ENCODE data around the gene LBHD1. TPM values are rescaled to one million over a fixed set of nuclear protein-coding genes. Genes with fewer than 3 reads are reported as not detected.
"Not testable (repeated sequence)": the region's sequence is repeated elsewhere in the genome, so short reads cannot be mapped to it uniquely, and the experiment has no call there.

Gene LBHD1
- total and polyA plus RNA-seq, 2 donors, result 4.0 to 14.0 TPM

DNA sequence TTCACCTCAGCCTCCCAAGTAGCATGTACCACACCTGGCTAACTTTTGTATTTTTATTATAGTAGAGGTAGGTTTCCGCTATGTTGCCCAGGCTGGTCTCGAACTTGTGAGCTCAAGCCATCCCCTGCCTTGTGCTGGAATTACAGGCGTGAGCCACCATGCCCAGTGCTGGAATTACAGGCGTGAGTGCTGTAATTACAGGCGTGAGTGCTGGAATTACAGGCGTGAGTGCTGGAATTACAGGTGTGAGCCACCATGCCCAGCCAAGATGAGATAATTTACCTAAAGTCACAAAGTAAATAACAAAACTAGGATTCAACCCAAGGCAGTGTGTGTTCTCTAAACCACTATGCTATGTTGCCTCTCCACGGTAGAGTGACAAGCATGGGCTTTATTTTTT, 10.5 kb upstream of the LBHD1 start:
- Histone ChIP-seq H3K4me3 (ENCODE audit: low read length in 2 of 2) (no peak overlapping the region), H3K4me1 (ENCODE audit: control insufficient read depth in 2 of 2, insufficient read depth in 2 of 2, low read length in 2 of 2) (peaks cover 7 to 21% of the 10 kb centered on the region in 2 donors), H3K27me3 (ENCODE audit: control insufficient read depth in 2 of 2, insufficient read depth in 1 of 2, low read length in 1 of 2) (peaks cover 5 to 12% of the 10 kb centered on the region in 2 donors), H3K9me3 (ENCODE audit: control insufficient read depth in 2 of 2, insufficient read depth in 1 of 2, low read length in 1 of 2) (no peaks in the 10 kb centered on the region), H3K27ac (ENCODE audit: low read depth in 1 of 2, low read length in 1 of 2) (no peak overlapping the region), H3K36me3 (ENCODE audit: control insufficient read depth in 2 of 2, insufficient read depth in 2 of 2, low read length in 1 of 2) (peaks cover 2 to 4% of the 10 kb centered on the region in 2 donors)
- no peak for DNase-seq (ENCODE audit: low read depth in 6 of 9, low spot score in 9 of 9)
- WGBS, result 97% methylated on average over 7 of the region's 7 CpGs

DNA sequence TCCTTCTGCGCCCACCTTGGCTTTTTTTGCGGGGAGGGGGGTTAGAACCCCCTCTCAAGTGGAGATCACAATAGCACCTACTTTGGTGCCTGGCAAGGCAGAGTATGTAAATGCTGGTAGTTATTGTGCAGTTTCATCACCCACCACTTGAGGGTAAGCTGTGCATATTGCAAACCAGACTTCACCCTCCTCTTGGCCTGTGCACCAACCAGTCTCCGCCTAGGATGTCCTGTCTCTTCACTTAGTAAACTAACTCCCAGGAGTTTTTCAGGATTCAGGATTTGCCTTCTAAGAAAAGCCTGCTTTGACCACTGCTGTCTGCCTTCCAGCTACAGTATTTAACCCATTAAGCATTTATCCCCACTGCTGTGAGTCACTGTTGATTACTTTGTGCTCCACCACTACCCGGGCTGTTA, 8.8 kb upstream of the LBHD1 start:
- Histone ChIP-seq H3K36me3 (ENCODE audit: control insufficient read depth in 2 of 2, insufficient read depth in 2 of 2, low read length in 1 of 2) (peaks cover 17 to 19% of the 10 kb centered on the region in 2 donors), H3K4me3 (ENCODE audit: low read length in 2 of 2) (no peak overlapping the region), H3K27me3 (ENCODE audit: control insufficient read depth in 2 of 2, insufficient read depth in 1 of 2, low read length in 1 of 2) (no peaks in the 10 kb centered on the region), H3K27ac (ENCODE audit: low read depth in 1 of 2, low read length in 1 of 2) (no peak overlapping the region), H3K9me3 (ENCODE audit: control insufficient read depth in 2 of 2, insufficient read depth in 1 of 2, low read length in 1 of 2) (no peaks in the 10 kb centered on the region), H3K4me1 (ENCODE audit: control insufficient read depth in 2 of 2, insufficient read depth in 2 of 2, low read length in 2 of 2) (peaks cover 7 to 24% of the 10 kb centered on the region in 2 donors)
- 79% methylated on average over 4 of the region's 4 CpGs for WGBS
- peak in 6 of 9 donors; percentile 36 to 81 (median 54) for DNase-seq (ENCODE audit: low read depth in 6 of 9, low spot score in 9 of 9)

DNA sequence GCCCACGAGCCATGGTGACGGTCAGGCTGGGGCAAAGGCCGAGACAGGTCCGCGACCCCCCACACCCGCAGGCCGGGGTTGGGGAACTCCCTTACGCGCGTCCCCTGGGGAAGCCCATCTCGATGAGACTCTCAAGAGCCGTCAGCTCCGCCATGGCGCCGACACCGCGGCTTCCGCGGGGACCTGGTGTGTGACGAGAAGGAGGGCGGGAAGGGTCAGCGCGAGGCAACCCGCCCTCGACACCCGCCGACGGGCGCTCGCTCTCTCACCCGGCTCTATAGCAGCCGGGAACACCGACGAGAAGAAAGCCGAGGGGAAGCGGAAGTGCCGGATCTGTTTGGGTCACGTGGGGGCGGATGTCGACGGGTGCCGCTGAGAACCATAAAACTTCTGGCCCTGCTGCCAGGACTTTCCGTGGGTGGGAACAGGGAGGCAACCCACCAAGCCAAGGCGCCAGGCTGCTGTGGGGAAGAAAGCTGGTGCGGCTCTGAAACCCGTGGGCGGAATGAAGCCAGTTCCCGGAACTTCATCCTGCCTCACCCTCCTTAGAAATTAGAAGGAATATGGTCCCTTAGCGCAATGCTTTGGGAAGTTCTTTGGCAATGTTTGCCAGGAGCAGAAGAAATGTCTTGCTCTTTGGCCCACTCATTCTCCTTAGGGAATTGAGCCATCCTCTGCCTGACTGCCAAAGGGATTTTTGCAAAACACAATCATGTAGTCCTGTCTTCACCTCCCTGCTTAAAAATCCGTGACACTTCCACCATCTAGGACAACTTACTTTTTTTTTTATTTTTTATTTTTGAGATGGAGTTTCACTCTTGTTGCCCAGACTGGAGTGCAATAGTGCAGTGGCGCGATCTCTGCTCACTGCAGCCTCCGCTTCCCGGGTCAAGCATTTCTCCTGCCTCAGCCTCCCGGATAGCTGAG, 7.0 kb upstream of the LBHD1 start, which contains the start of gene UBXN1:
Gene UBXN1, minus strand, starts transcription at position 304 of the 927 bp plus-strand sequence. Its CDS starts 150 bp downstream, at position 154.
- H3K27ac ChIP-seq (ENCODE audit: low read depth in 1 of 2, low read length in 1 of 2), result peak within 1 kb of the TSS; percentile 83 to 87
- H3K36me3 ChIP-seq (ENCODE audit: control insufficient read depth in 2 of 2, insufficient read depth in 2 of 2, low read length in 1 of 2), result peaks cover 19 to 31% of the 10 kb centered on the region in 2 donors
- no peaks in the 10 kb centered on the region for H3K9me3 ChIP-seq (ENCODE audit: control insufficient read depth in 2 of 2, insufficient read depth in 1 of 2, low read length in 1 of 2)
- peak within 1 kb of the TSS; percentile 56 to 99 for H3K4me3 ChIP-seq (ENCODE audit: low read length in 2 of 2)
- peak; percentile 56 to 92 (median 82) for DNase-seq (ENCODE audit: low read depth in 6 of 9, low spot score in 9 of 9)
- H3K27me3 ChIP-seq (ENCODE audit: control insufficient read depth in 2 of 2, insufficient read depth in 1 of 2, low read length in 1 of 2), result no peaks in the 10 kb centered on the region
- WGBS, result 11% methylated on average over 55 of the region's 55 CpGs
- H3K4me1 ChIP-seq (ENCODE audit: control insufficient read depth in 2 of 2, insufficient read depth in 2 of 2, low read length in 2 of 2), result peaks cover 7 to 24% of the 10 kb centered on the region in 2 donors

DNA sequence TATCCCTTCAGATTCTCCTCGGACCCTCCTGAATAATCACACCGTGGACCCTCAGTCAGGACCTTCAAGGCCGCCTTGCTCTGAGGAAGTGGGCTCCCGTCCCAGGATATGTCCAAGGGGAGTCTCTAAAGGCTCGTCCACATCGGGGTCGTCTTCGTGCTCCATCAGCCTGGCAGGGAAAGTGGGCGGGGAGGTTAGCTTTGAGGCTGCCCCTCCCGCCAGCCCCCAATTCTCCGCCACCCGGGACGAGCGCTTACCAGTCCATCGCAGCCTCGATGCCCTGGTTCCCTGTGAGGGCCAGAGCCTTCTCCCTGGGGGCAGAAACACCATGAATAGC, 6.3 kb upstream of the LBHD1 start:
- H3K4me3 ChIP-seq (ENCODE audit: low read length in 2 of 2), result peak overlapping the region; percentile 56 to 99
- peaks cover 7 to 24% of the 10 kb centered on the region in 2 donors for H3K4me1 ChIP-seq (ENCODE audit: control insufficient read depth in 2 of 2, insufficient read depth in 2 of 2, low read length in 2 of 2)
- peak overlapping the region; percentile 83 to 87 for H3K27ac ChIP-seq (ENCODE audit: low read depth in 1 of 2, low read length in 1 of 2)
- no peak for DNase-seq (ENCODE audit: low read depth in 6 of 9, low spot score in 9 of 9)
- peaks cover 19 to 36% of the 10 kb centered on the region in 2 donors for H3K36me3 ChIP-seq (ENCODE audit: control insufficient read depth in 2 of 2, insufficient read depth in 2 of 2, low read length in 1 of 2)
- no peaks in the 10 kb centered on the region for H3K9me3 ChIP-seq (ENCODE audit: control insufficient read depth in 2 of 2, insufficient read depth in 1 of 2, low read length in 1 of 2)
- 6% methylated on average over 16 of the region's 16 CpGs for WGBS
- no peaks in the 10 kb centered on the region for H3K27me3 ChIP-seq (ENCODE audit: control insufficient read depth in 2 of 2, insufficient read depth in 1 of 2, low read length in 1 of 2)

DNA sequence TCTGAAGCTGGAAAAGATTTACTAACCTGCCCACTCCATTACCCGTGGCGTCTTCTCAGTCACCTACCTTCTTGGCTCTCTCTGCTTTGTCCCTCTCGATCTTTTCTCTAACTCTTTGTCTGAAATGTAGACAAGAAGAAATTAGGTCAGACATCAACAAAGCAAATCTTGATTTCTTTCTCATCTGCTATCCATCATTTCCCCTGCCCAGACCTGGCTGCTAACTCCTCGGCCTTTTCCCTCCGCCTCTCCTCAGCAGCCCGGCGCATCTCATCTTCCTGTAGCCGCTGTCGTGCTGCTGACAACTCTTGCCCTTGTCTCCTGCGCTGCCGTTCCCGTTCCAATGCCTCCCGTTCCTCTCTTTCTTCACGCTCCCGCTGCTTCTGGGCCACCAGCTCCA, 5.6 kb upstream of the LBHD1 start:
- H3K9me3 ChIP-seq (ENCODE audit: control insufficient read depth in 2 of 2, insufficient read depth in 1 of 2, low read length in 1 of 2), result no peaks in the 10 kb centered on the region
- H3K4me3 ChIP-seq (ENCODE audit: low read length in 2 of 2), result peak overlapping the region; percentile 56 to 99
- H3K4me1 ChIP-seq (ENCODE audit: control insufficient read depth in 2 of 2, insufficient read depth in 2 of 2, low read length in 2 of 2), result peaks cover 8 to 30% of the 10 kb centered on the region in 2 donors
- peaks cover 19 to 41% of the 10 kb centered on the region in 2 donors for H3K36me3 ChIP-seq (ENCODE audit: control insufficient read depth in 2 of 2, insufficient read depth in 2 of 2, low read length in 1 of 2)
- no peaks in the 10 kb centered on the region for H3K27me3 ChIP-seq (ENCODE audit: control insufficient read depth in 2 of 2, insufficient read depth in 1 of 2, low read length in 1 of 2)
- 96% methylated on average over 15 of the region's 15 CpGs for WGBS
- H3K27ac ChIP-seq (ENCODE audit: low read depth in 1 of 2, low read length in 1 of 2), result peak overlapping the region in 1 of 2 donors; percentile 26
- no peak for DNase-seq (ENCODE audit: low read depth in 6 of 9, low spot score in 9 of 9)

DNA sequence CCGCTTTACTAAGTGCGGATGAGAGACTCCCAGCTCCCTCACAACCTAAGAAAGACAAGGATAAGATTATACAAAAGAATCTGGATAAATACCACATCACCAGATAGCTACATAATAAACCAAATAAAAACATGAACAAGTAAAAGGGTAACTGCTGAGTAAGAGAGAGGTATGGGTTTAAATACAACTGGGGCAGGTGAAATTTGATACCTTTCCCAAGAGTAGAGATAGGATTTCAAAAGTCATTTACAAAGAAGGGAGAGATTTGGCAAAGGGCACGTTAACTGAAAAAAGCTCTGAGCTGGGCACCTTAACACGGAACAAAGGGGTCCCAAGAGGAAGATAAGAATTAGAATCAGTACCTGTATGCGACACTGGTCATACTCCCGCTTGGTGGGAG, 5.1 kb upstream of the LBHD1 start:
- Histone ChIP-seq H3K4me3 (ENCODE audit: low read length in 2 of 2) (no peak overlapping the region), H3K27me3 (ENCODE audit: control insufficient read depth in 2 of 2, insufficient read depth in 1 of 2, low read length in 1 of 2) (no peaks in the 10 kb centered on the region), H3K9me3 (ENCODE audit: control insufficient read depth in 2 of 2, insufficient read depth in 1 of 2, low read length in 1 of 2) (peaks cover 0 to 1% of the 10 kb centered on the region in 2 donors), H3K4me1 (ENCODE audit: control insufficient read depth in 2 of 2, insufficient read depth in 2 of 2, low read length in 2 of 2) (peaks cover 13 to 35% of the 10 kb centered on the region in 2 donors), H3K36me3 (ENCODE audit: control insufficient read depth in 2 of 2, insufficient read depth in 2 of 2, low read length in 1 of 2) (peaks cover 19 to 41% of the 10 kb centered on the region in 2 donors), H3K27ac (ENCODE audit: low read depth in 1 of 2, low read length in 1 of 2) (no peak overlapping the region)
- DNase-seq (ENCODE audit: low read depth in 6 of 9, low spot score in 9 of 9), result no peak
- 95% methylated on average over 6 of the region's 6 CpGs for WGBS

DNA sequence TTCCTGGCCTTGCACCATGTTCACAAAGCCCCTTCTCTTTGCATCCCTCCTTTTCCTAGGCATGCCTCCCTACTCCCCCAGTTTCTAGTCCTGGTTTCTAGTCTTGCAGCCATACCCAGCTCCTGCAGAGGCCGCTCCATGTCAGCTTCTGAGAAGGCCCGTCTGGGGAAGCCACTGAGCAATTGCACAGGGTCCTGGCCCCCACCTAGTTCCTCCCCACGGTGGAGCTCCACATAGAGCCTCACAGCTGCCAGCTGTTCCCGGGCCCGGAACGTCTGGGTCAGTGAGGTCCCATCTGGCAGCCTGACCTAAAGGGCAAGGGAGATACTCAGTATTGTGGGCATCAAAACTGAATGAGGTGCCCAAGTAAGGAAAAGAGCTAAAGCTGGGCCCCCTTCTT, 4.6 kb upstream of the LBHD1 start:
- H3K27me3 ChIP-seq (ENCODE audit: control insufficient read depth in 2 of 2, insufficient read depth in 1 of 2, low read length in 1 of 2), result no peaks in the 10 kb centered on the region
- H3K27ac ChIP-seq (ENCODE audit: low read depth in 1 of 2, low read length in 1 of 2), result no peak overlapping the region
- 85% methylated on average over 6 of the region's 6 CpGs for WGBS
- peaks cover 0 to 4% of the 10 kb centered on the region in 2 donors for H3K9me3 ChIP-seq (ENCODE audit: control insufficient read depth in 2 of 2, insufficient read depth in 1 of 2, low read length in 1 of 2)
- peaks cover 14 to 37% of the 10 kb centered on the region in 2 donors for H3K4me1 ChIP-seq (ENCODE audit: control insufficient read depth in 2 of 2, insufficient read depth in 2 of 2, low read length in 2 of 2)
- H3K4me3 ChIP-seq (ENCODE audit: low read length in 2 of 2), result no peak overlapping the region
- no peak for DNase-seq (ENCODE audit: low read depth in 6 of 9, low spot score in 9 of 9)
- peaks cover 19 to 41% of the 10 kb centered on the region in 2 donors for H3K36me3 ChIP-seq (ENCODE audit: control insufficient read depth in 2 of 2, insufficient read depth in 2 of 2, low read length in 1 of 2)

DNA sequence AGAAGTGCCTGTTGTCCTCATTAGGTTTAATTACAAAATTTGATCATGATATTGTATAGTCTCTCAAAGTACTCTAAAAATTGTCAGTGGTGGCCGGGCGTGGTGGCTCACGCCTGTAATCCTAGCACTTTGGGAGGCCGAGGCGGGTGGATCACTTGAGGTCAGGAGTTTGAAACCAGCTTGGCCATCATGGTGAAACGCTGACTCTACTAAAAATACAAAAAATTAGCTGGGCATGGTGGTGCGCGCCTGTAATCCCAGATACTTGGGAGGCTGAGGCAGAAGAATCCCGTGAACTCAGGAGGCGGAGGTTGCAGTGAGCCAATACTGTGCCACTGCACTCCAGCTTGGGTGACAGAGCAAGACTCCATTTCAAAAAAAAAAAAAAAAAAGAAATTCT, 3.3 kb upstream of the LBHD1 start:
- DNase-seq (ENCODE audit: low read depth in 6 of 9, low spot score in 9 of 9); H3K4me3 ChIP-seq (ENCODE audit: low read length in 2 of 2); H3K27ac ChIP-seq (ENCODE audit: low read depth in 1 of 2, low read length in 1 of 2); H3K9me3 ChIP-seq (ENCODE audit: control insufficient read depth in 2 of 2, insufficient read depth in 1 of 2, low read length in 1 of 2); H3K27me3 ChIP-seq (ENCODE audit: control insufficient read depth in 2 of 2, insufficient read depth in 1 of 2, low read length in 1 of 2): not testable (repeated sequence)
- WGBS, result 97% methylated on average over 10 of the region's 10 CpGs
- peaks cover 19 to 41% of the 10 kb centered on the region in 2 donors for H3K36me3 ChIP-seq (ENCODE audit: control insufficient read depth in 2 of 2, insufficient read depth in 2 of 2, low read length in 1 of 2)
- peaks cover 16 to 42% of the 10 kb centered on the region in 2 donors for H3K4me1 ChIP-seq (ENCODE audit: control insufficient read depth in 2 of 2, insufficient read depth in 2 of 2, low read length in 2 of 2)

DNA sequence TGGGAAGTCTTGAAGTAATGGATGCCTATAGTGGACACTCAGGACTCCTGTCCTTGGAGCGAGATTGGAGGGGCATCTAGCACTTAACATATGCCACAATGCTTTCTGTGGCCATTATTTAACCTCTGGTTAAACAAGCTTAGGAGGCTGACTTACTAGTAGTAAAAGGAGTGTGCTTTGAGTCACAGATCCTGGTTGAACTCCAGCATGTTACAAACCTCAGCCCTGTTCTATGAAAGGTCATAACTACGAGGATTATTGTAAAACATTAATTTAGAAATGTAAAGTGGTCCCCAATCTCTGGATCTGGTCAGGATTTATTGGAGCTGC, 1.1 kb upstream of the LBHD1 start:
- peaks cover 15 to 38% of the 10 kb centered on the region in 2 donors for H3K4me1 ChIP-seq (ENCODE audit: control insufficient read depth in 2 of 2, insufficient read depth in 2 of 2, low read length in 2 of 2)
- peaks cover 0 to 4% of the 10 kb centered on the region in 2 donors for H3K9me3 ChIP-seq (ENCODE audit: control insufficient read depth in 2 of 2, insufficient read depth in 1 of 2, low read length in 1 of 2)
- no peaks in the 10 kb centered on the region for H3K27me3 ChIP-seq (ENCODE audit: control insufficient read depth in 2 of 2, insufficient read depth in 1 of 2, low read length in 1 of 2)
- no peak overlapping the region for H3K4me3 ChIP-seq (ENCODE audit: low read length in 2 of 2)
- DNase-seq (ENCODE audit: low read depth in 6 of 9, low spot score in 9 of 9), result no peak
- 98% methylated on average over 2 of the region's 2 CpGs for WGBS
- no peak overlapping the region for H3K27ac ChIP-seq (ENCODE audit: low read depth in 1 of 2, low read length in 1 of 2)
- peaks cover 19 to 41% of the 10 kb centered on the region in 2 donors for H3K36me3 ChIP-seq (ENCODE audit: control insufficient read depth in 2 of 2, insufficient read depth in 2 of 2, low read length in 1 of 2)

Measured in thymus (tissue), 11 donors.